Kidney capillary endothelial cell (primary cell): Measurements from ENCODE around the gene TEX29.

Experiments
- DNase-seq: peaks from one replicate; pipeline ENCODE4 v3.0.0-alpha.2; 2018; ENCODE audit warnings: low spot score

Gene TEX29

GRCh38 chr13:111291908-111292307 lies 28.5 kb upstream of the TEX29 start:
- no peak for DNase-seq

DNA sequence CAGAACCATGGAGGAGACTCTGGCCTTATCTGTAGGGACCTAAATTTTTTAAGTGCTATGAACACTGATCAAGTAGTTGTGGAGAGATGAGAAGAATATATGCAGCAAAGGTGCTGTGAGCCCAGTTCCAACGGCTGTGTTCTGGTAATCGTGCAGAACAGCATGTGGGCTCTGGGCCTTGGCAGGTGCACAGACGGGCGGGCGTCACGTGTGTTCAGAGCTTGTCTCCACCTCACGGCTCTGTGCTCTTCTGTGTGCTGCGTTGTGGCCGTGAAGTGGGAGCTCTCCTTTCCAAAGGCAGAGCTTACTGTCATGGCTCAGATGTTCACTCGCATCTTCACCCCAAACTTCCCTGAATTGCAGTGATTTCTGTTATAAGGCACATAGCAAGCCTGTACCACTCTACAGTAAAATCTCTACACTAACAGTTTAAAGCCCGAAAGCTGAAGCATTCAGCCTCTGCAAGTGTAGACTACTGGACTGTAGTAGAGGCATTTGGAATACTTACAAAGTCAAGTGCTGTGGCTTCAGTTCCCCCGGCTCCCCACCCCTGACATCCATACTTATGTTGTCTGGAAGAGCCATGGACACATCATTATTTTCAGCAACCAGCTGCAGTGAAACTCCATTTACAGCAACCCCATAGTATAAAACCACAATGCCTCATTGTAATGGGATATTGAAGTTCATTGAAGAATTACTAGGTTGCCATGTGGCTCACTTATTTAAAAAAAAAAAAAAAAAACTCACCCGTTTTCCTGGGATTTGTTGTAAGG lies 27.5 kb upstream of the TEX29 start:
- no peak for DNase-seq

- no peak for DNase-seq
Measured at GRCh38 chr13:111295886-111296285, 24.6 kb upstream of the TEX29 start.

DNA sequence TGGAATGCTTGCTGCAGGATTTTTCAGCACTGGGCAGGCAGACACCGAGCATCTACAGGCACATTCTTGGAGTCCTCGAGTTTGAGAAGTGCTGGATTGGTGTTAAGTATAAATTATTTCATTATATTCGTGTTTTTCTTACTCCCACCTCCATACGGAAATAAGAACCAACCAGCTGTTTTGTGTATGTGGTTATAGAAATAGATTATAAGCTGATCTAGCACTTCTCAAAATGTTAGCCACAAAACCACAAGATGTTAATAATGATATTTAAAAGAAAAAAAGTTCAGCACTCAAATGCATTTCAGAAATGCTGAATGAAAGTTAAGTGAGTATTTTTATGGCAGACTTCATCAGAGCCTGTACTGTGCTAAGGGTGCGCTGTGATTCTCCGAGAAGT lies 24.0 kb upstream of the TEX29 start:
- no peak for DNase-seq

GRCh38 chr13:111298214-111298975 lies 22.0 kb upstream of the TEX29 start:
- DNase-seq, result no peak

- DNase-seq, result no peak
Measured at GRCh38 chr13:111302045-111302726, 18.3 kb upstream of the TEX29 start.

DNA sequence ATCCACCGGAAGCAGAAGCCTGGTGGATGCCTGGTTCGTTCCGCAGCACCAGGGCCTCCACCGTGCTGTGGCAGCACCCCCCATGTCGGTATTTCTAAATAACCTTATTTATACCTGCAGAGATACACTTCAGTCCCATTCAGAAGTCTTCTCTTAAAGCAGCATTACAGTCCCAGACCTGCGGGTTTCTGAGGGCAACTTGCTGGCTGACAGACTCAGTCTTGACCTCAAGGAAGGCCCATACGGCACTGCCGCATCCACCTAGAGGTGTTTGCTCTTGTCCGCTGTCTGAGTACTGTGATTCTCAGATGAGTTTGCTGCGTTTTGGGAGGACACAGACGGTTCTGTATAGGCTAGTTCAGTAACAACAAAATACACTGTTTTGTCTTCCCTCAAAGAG lies 16.9 kb upstream of the TEX29 start:
- DNase-seq, result no peak

- DNase-seq, result no peak
Measured at GRCh38 chr13:111304041-111304544, 16.3 kb upstream of the TEX29 start.

DNA sequence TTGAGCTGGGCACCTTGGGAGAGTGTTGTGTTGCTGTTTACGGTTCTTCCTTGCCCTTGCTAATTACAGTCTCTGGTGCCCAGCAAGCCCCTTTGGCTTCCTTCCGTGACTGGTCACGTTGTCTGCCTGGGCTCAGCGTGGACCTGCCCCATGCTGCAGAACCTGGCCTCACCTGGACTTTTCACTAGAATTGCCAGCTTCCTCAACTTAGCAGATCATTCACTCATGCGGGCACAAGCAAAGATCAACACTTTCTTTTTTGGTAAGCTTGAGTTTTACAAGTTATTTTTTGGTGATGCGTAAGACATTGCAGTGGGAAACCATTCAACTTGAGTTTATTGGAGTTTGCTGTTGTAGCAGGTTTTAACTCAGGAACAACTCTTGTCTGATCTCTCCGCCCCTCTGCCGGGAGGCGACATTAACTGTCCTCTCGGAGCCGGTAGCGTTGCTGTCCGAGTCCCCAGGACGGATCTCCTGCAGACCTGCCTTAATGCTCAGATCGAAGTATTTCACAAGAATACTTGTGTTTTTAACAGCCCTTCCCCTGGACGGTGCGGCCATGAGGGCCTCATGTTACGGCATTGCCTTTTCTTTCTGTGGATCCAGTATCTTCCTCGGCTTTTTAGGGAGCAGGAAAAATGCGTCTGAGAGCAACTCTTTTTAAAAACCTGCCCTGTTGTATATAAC lies 15.7 kb upstream of the TEX29 start:
- DNase-seq, result no peak

GRCh38 chr13:111312944-111313590 lies 7.4 kb upstream of the TEX29 start:
- DNase-seq, result no peak

- no peak for DNase-seq
Measured at GRCh38 chr13:111313911-111314425, 6.5 kb upstream of the TEX29 start.

DNA sequence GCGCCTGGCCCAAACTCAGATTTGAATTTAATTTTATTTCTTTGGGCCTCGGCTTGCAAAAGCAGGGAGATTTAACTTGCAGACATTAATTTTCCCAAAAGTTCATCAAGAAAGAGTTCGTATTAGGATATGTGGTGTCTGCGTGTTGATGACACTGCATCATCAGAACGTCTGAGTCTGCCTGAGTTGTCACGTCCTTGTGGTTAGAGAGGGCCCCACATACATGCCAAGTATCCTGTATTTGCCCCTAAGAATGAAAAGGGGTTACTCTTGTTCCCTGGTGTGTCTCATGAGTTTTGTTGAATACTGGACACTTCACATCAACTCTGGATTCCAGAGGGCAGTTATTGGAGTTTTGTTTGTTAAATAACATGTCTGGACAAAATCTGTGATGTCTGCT lies 5.6 kb upstream of the TEX29 start:
- no peak for DNase-seq

- no peak for DNase-seq
Measured at GRCh38 chr13:111315347-111315995, 5.0 kb upstream of the TEX29 start.

DNA sequence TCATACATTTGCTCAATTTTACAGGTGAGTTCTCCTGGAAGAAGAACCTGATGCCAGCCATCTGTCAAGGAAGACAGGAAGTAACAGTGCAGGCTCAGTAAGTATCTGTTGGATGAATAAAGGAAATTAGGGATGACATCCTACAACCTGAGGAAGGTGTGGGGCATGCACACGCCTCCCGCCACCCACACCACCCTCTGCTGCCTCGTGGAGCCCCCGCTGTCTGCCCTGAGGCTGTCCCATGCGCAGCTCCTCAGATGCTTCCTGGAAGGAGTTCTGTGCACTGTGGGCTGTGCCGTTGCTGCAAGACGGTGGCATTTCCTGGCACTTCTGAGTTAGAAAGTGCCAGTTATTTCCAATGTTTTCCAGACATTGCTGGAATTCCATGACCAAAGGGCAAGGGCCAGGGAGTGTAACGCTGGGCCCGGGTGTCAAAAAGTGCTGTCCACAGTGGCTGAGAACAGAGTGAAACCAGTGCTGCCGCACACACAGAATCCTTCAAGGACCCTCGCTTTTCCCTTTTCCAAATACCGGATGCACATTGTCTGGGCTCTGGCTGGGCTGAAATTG lies 4.2 kb upstream of the TEX29 start:
- no peak for DNase-seq

DNA sequence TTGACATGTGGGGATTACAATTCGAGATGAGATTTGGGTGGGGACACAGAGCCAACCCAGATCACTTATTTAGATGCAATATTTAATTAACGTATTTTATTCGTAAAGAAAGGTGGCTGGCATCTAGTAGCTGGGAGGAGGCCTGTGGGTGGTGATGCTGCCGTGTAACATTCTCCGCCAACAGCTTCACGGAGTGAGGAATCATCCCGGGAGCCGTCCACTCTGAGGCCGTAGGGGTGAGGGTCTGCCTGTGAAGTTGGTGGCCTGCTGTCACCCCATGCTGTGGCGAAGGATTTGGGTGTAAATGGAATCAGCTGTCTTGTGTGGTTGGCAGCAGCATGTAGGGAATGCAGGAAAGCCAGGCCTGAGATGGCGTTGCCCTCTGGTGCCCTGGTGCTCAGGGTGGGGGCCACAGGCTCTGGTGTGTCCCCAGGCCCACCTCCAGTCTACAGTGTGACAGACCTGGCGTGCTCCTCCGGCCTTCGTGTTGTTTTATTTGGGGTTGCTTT lies 3.3 kb upstream of the TEX29 start:
- no peak for DNase-seq

- no peak for DNase-seq
Measured at GRCh38 chr13:111317571-111318345, 2.7 kb upstream of the TEX29 start.

DNA sequence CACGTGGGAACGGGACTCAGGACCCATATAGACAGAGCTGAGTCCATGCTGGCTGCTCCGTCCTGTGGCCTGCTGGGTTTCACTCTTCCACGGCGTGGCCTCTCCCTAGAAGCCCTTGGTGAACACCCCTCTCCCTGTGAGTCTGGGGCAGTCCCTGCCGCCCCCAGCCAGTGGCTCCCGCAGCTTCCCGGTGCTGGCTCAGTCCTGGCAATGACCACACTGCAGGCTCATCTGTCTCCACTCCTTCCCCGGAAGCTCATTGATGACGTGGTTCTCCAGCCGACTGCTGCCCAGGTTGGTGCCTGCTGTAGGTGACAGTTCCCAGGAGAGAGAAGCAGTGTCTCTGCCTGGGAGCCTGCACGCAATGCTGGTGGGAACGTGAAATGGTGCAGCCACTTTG lies 2.1 kb upstream of the TEX29 start:
- no peak for DNase-seq

DNA sequence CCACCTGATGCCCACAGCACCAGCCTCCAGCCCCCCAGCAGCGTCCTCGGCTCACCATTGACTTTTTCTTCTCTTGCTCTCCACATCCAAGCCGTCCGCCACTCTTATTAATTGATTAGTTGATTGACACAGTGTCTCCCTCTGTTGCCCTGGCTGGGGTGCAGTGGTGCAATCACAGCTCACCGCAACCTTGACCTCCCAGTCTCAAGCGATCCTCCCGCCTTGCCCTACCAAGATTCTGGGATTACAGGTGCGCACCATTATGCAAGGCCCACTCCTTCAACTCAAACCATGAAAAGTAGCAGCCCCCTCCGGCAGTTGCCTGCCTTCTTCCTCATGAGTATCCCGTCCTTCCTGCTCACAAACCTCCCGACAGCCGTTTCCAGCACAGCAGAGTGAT lies 921 bp upstream of the TEX29 start:
- DNase-seq, result no peak
